Measurements from ENCODE around the gene TLR10.

The TLR10 gene

DNA sequence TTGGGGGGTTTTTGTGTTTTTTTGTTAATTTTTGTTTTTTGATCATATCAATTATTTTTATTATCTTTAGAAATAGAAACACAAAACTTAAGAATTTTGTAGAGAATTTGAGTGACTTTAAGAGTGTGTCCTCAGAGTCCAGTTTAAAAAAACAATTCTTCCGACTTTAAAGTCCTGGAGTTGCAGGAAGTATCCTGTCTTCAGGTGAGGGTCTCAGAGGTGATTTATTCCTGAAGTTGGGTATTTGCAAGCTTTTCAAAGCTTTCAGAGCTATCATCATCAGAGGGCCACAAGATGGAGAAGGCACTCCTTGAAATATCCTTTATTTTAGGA lies 23.0 kb downstream of the TLR10 start:
- no peak for DNase-seq

DNA sequence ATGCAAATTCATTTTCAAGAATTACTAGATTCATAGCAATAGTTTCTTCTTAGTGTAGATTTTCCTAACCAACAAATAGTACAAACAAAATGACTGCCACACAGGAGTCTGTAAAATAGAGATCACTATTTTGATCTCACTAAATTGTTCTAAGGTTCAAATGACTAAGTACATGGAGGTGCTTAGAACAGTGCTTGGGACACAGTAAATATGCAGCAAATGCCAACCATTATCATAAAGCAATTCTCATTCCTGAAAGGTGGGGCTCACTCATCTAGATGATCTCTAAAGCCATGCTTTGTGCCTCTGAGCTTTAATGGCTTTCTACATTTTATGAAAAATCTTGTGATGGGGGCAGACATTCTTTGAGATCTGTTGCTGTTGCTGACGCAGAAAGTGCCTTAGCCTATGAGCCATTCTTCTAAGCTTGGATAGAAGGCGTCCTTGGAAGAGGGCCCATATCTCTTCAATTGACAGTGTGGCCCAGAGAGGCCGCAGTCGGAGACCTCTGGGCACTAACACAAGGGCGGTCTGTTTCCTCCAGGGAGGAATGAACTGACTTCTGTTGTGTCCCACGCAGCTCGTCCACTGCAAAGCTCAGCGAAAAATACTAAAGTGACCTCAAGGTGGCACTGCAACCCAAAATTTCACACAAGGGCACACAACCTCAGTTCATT lies 23.5 kb downstream of the TLR10 start:
- DNase-seq: peak; percentile 64 to 74

DNA sequence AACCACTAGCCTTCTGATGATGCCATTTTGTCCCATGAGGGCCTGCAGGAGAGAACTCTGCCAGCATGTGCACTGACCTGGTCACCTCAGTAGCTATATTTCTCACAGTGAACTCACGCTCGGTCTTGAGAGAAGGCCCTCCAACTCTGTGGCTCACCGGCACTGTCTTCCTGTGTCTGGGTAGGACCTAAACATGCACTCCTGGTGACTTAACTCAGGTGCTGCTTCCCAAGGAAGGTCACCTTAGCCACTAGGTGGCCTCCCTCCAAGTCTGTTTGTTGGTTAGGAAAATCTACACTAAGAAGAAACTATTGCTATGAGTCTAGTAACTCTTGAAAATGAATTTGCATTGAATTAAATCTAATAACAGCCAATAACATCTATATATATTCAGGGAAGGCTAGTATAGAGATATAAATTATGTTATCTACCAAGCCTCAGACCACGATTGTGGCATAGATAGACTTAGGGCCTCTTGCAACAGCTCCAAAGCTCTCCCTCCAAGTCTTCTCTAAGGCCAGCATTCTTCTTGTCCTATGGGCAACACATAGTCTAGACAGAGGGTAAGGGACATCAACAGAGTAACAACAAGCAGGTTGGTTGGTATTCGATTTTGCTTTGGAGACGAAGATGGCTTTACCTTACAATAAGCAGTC lies 24.7 kb downstream of the TLR10 start:
- no peak for DNase-seq

DNA sequence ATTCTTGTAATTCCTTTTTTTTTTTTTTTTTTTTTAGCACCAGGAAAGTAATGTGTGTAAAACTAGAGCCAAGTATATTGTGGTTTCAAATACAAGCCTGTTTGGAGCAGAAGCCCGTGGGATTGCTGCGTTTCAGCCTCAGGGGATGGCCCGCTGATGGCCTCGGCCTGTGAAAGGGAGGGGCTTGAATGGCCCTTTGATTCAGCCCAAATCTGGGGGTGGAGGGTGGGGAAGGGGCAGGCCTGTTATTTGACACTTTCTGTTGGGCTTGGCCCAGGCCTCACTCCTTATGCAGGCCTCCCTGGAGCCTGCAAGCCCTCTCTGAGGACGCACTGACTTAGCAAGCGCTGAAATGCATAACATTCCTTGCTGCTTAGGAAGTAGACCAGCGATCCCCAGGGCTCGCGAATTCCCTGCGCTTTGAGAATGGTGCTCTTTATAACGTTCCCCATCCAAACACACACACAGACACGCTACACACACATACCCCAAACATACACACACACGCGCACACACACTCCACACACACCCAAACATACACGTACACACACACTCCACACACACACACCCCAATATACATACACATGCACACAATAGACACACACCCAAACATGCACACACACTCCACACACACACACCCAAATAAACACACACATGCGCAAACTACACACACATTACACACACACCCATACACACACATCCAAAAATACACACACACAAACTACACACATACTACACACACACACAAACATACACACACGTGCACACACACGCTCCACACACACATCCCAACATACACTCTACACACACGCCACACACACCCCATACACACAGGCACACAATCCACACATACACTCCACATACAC lies 29.6 kb downstream of the TLR10 start:
- DNase-seq: no peak

DNA sequence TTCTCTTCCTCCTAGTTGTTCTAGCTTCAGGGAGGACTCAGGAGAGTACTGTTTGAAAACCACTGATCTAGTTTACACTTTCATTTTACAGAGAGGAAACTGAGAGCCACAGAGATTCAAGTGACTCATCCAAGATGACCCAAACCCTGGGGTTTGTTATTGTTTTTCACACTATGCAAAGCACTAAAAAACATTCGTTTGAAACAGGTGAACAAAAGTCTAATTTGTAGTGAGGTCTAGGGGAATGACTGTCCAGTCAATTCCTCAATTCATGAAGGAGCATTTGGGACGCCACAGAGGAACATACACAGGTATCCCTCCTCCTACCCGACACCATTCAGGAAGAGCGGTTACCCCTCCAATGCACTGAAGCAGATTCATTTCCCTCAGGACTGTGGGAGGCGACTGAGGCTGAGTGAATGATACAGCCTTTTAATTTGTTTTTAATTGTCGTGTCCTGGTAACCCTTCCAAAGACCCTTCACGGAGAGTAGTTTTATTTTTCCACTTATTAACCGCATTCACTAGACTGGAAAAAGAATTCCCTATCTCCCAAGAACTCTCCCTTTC lies 30.3 kb downstream of the TLR10 start:
- no peak for DNase-seq

DNA sequence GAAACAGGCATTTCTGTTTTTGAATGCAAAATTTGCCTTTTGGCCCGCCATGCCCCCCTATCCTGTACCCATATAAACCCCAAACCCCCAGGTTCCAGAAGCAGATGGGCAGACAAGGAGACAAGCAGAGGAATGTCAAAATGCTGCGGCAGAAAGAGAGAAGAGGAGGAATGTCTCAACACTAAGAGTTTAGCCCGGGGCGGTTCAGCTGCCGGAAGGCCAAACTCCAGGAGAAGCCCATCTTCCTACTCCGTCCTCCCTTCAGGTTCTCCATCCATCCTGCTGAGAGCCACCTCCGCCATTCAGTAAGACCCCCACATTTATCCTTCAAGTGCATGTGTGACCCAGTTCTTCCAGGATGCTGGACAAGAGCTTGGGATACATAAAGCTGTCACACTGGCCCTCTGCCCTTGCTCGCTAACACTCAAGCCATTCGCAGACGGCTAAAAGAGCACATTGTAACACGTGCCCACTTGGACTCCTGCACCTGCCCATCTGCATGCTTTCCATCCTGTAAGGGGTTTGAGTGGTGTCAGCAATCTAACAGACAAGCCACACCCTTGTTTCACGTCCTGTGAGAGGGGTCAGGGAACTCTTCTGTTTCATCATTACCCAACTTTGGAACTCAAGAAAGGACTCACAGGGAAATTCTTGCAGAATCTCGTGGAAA lies 31.3 kb downstream of the TLR10 start:
- no peak for DNase-seq

DNA sequence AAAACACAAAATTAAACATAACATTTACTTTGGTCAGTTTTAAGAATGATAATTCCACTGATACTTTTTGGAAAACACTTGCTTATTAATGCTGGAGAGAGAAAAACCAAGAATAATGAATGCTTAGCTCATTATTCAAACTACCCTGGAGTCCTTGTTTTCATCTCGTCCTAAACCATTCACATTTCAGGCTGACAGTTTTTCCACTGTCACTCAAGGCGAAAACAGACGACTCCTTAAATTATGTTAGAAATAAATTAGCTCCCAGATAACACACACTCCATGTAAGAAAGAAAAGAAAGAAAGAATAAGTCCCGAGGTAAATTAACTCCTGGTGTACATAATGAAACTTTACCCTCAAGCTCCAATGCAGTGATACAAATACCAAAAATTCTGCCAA lies 33.5 kb downstream of the TLR10 start:
- DNase-seq: no peak

DNA sequence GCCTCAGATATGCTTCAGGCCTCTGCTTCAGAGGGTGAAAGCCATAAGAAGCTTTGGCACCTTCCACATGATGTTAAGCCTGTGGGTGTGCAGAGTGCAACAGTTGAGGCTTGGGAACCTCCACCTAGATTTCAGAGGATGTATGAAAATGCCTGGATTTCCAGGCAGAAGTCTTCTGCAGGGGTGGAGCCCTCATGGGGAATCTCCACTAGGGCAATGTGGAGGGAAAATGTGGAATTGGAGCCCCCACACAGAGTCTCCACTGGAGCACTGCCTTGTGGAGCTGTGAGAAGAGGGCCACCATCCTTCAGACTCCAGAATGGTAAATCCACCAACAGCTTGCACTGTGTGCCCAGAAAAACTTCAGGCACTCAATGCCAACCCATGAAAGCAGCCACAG lies 35.2 kb downstream of the TLR10 start:
- DNase-seq: no peak

DNA sequence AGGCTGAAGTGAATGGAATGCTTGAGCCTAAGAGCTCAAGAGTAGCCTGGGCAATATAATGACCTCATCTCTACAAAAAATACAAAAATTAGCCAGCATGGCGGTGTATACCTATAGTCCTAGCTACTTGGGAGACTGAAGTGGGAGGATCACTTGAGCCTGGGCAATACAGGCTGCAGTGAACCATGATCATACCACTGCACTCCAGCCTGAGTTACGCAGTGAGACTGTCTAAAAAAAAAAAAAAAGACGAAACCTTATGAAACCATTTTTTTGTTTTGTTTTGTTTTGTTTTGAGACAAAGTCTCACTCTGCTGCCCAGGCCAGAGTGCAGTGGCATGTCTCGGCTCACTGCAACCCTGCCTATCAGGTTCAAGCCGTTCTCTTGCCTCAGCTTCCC lies 36.9 kb downstream of the TLR10 start:
- DNase-seq: no peak

DNA sequence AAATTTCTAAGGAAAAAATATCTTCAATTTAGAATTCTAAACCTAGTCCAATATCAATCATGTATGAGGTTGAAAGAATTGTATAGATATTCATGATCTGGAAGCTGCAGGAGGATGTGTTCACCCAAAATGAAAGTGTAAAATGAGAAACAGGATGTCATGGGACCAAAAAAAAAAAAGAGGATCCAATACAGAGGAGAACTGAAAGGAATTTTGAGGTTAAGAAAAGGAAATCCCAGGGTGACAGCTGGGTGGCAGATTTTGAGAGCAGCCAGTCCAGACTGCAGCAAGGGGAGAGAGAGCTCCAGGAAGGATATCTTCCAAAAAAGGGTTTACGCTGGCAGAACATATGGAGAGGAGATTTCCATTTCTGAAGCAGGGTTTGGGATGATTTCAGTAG lies 38.9 kb downstream of the TLR10 start:
- DNase-seq: no peak

DNA sequence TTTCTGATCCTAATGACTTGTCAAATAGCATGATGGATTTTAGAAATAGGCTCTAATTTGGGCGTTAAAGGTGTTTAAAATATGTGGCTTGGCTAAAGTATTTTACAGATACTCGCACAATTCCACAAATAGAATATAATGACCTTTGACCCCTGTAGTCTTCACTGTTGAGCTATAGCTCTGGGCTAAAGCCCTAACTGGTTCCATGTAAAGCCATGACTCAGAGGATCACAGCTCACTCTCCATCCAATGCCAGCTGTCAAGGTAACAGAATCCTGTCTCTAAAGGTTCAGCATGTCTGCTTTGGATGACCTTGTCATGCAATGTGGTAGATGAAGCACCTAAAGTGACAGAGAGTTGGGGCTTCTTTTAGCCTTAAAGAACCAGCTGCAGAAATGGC lies 42.5 kb downstream of the TLR10 start:
- DNase-seq: no peak

DNA sequence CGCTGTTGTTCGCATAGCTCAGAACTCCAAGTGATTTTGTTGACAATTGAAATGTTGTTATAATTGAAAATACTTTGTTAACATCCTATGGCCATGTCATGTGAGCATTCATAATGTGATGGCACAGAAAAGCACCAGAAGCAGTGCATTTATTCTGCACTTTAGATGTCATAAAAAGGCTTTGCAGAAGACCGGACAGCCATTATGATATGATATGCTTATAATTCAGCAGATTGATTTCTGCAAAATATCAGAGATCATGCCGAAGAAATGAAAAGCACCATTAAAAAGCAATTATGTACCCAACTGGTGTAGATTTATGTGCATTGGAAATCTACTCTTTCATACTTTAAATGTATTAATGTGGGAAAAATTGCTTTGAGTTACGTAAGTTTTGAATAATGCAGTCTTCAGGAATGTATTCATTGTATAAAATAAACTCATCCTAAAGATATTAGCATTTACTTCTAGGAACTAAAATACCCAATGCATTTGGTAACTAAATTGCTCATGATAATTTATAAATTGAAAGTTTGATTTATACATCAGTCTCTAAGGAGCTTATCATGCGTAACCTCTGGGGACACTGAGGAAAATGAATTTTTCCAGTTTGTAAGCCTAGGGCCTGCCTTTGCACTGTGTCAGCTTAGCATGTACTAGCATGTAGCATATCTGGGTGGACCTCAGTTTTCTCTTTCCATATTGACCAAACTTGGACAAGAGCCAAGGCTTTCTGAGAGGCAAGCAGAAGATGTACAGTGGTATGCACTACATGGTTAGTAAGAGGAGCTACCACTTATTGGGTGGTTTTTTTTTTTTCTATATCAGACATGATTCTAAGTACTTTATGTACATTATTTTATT lies 43.6 kb downstream of the TLR10 start:
- no peak for DNase-seq

DNA sequence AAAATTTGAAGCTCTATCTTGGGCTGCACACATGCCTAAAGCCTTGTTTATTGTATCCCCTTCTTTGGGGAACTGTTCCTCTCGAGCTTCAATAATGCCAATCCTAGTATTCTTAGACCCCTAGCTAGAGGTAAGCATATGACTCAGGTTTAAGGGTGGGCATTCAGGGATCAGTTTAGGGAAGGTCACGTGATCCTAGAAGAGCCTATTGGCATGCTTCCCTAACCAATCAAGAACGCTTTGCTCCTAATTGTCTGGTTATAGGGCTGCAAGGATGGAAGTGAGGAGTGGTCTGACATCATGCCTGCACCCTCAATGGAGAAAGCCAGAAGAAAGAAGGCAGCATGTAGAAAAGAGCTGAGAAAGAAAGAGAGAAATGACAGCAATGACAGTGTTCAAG lies 46.9 kb downstream of the TLR10 start:
- DNase-seq: no peak

DNA sequence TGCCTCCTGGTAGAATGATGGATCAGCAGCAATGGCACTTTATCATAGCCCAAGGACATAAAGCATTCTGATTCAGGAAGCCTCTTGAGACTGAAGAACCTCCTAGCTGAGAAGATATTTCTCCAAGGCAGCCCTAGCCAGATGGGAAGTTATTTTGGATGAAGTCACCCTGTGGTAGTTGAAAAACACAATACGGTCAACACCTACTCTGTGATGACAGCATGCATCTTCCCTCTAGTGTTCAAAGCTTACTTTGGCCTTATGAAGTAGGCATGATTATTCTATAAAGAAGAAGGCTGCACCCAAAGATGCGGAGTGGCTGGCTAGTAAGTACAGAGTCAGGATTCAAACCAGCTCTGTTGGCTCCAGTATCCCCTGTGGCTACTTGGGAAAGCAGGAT lies 47.9 kb downstream of the TLR10 start:
- no peak for DNase-seq

DNA sequence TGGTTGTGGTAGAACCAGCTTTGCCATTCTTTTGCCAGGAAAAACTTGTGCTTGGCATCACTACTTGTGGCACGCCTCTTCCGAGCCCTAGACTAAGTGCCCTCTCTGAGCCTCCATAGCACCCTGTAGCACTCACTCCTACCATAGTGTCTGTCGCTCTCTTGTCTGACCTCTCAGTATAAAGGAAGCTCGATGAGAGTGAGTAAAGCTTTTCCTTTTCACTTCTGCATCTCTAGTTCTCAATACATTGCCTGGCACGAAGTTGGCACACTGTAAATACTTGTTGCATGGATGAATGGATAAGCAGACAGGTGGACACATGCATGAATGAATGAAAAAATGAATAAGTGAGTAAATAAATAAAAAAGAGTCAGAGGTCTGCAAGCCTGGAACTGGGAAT lies 48.3 kb downstream of the TLR10 start:
- DNase-seq: no peak

DNA sequence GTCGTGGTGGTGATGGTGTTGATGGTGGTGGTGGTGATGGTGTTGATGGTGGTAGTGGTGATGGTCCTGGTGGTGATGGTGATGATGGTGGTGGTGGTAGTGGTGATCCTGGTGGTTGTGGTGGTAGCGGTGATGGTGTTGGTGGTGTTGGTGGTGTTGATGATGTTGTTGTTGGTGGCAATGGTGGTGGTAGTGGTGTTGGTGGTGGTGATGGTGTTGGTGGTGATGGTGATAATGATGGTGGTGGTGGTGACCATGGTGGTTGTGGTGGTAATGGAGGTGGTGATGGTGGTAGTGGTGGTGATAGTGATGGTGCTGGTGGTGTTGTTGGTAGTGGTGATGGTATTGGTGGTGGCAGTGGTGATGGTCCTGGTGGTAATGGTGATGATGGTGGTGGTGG lies 49.1 kb downstream of the TLR10 start:
- no peak for DNase-seq

DNA sequence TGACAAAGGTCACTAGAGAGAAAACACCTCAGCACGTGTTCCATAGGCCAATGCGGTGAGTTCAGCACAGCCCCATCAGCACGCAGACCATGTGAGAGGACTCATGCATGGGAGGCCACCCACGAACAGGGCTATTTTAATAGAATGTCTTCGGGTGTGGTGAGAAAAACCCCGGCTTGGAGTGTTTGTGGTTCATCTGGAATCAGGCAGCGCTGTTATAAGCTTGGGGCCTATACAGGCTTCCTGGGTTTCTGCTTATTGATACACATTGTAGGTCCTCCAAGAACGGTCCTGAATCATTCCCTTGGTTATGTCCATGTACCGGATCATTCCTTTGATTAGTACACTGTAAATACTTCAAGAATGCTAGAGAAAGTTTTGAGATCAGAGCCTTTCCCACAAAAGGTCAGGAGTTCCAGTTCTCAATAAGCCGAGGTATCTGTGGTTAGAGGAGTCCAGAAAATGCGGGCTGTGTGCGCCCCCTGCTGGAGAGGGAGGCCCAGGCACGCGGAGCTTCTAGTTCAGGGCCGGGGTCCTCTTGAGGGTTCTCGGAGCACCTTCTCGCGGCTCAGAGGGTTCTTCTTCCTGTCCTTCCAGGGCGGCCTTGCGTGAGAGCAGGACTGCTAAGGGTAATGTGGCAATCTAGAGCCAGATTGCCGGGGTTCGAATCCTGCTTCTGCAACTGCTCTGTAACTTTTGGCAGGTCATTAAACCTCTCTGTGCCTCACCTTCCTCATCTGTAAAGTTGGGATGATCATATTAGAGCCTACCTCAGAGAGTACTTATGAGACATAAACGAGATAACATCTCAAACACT lies 51.8 kb downstream of the TLR10 start:
- DNase-seq: peak; percentile 88 to 92

DNA sequence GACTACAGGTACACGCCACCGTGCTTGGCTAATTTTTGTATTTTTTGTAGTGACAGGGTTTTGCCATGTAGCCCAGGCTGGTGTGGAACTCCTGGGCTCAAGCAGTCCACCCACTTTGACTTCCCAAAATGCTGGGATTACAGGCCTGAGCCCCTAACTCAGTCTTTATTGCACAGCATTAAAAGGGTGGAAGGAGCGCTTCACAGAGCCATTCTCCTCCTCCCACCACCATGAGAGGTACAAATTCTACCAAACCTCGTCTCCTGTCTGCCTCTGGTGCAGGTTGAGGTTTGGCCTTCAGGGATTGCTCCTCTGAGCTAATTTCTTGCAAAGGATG lies 52.3 kb downstream of the TLR10 start:
- DNase-seq: no peak

DNA sequence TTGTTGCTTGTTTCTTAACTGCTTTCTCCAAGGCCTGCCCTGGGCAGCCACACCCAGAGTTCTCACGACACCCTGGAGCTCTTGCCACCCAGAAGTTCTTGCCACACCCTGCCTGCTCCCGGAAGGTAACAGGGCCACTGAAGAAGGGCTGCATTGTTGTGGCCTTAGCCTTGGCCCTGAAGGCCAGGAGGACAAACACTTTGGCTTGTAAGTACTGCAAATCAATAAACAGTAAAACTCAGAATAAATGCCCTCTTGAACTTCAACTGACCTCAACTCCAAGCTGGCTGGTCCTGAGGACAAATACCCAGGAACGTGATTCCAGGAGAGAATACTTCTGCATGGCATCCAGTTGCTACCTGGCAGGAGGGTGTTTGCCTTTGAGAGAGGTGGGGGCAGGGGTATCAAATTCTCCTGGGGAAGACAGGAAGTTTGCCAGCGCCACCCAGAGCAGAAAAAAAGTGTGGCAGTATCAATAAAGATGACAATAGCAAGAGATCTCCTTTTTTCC lies 54.1 kb downstream of the TLR10 start:
- no peak for DNase-seq

DNA sequence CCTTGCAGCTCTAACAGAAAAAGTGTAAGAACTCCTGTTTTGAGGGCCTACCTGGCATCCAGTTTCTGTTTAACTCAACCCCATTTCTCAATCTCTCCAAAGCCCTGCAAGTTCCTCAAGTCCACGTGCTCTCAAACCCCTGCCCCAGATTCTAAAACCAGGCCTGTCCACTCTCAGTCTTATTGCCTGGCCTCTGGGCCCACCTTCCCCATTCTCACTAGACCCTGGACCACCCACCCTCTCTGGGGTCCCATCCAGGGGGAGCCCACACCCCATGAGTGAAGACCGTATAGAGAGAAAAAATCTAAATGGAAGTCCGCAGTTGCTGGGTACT lies 58.3 kb downstream of the TLR10 start:
- DNase-seq: no peak

DNA sequence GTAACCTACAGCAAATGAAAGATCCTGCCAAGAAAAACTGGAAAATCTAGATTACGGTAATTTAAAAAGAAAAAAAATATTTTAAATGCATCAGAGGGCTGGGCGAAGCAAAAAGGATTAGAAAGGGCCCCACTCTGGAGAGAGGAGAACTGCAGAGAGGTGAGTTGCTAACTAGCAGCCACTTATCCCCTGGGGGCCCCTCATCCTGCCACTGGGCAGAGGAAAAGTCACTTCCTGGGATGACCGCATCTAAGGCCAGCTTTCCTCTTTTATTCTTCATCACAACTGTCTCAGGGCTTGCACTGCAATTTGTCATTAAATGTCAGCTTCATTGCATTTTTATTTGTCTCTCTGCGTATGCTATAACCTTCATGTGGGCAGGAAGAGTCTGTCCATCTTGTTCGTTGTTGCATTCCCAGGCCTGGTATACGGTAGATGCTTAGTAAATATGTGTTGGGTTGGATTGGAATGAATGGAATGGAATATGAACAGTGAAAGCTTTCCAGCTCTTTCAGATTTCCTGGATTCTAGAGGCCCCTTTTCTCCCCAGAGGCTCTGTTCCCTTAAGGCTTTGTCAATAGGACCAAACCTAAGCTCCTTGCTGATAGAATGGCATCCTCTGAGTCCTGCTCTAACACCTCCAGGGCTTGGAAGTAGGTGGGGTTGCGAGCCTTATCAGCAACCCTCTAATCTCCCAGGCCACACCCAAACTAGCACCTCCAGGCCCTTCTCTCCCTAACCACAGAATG lies 58.9 kb downstream of the TLR10 start:
- no peak for DNase-seq
